Loucy (cell line): ENCODE data around the gene SIRT7.

Experiments used
- CTCF ChIP-seq: fragments of 200-600 bp; sonication (generic); conservative IDR thresholded peaks from 2 replicates; pipeline ENCODE4 v1.5.1; 2014; ENCODE audit warnings: mild to moderate bottlenecking, antibody characterized with exemption, low read length
- EZH2phosphoT487 ChIP-seq: fragments of 200-600 bp; IDR thresholded peaks from 2 replicates; pipeline ENCODE4 v1.6.1; 2018; ENCODE audit warnings: antibody characterized with exemption, mild to moderate bottlenecking, moderate library complexity, borderline replicate concordance

GRCh38 chr17:81940538-81941483 lies 22.8 kb upstream of the SIRT7 start:
- TF ChIP-seq CTCF (no peak), EZH2phosphoT487 (no peak)
